Bronchial epithelial cell (primary cell): Measurements from ENCODE around the gene SLCO3A1. TPM values are rescaled to one million over a fixed set of nuclear protein-coding genes. Genes with fewer than 3 reads are reported as not detected.

Experiments used
- DNase-seq: peaks from one replicate; pipeline ENCODE4 v3.0.0-alpha.2; 2010; ENCODE audit warnings: low read depth
- FAIRE-seq: peaks from 2 replicates; lab custom pipeline; 2011; peaks lifted over from hg19 to GRCh38; lab: Jason Lieb, UNC
- H3K27me3 ChIP-seq: 2 replicates; pipeline ENCODE4 v1.5.1; 2011; ENCODE audit warnings: low read length; ENCODE audit not compliant: control insufficient read depth, insufficient read depth
- H3K36me3 ChIP-seq: 2 replicates; pipeline ENCODE4 v1.5.1; 2011; ENCODE audit warnings: low read length; ENCODE audit not compliant: control insufficient read depth, insufficient read depth
- H3K4me3 ChIP-seq: 2 replicates; pipeline ENCODE4 v1.5.1; 2011; ENCODE audit warnings: mild to moderate bottlenecking, low read depth, low read length, control low read depth
- total RNA-seq: library from RNA; depleted of rRNA; stranded (reverse); fragments of >200 nt; gene quantifications from 2 replicates; pipeline ENCODE4 v1.2.1, GENCODE V29; 2014
- TF ChIP-seq, protein P1 (sequence below): IDR thresholded peaks from 2 replicates; pipeline ENCODE4 v1.5.1; 2011; ENCODE audit warnings: mild to moderate bottlenecking, moderate library complexity, low read length, control low read depth, inconsistent platforms; ENCODE audit not compliant: insufficient read depth, severe bottlenecking

SLCO3A1 gene
- total RNA-seq, 1 donor from 2014 or later = 4.5 TPM

- H3K36me3 ChIP-seq = no peaks in the 10 kb centered on the region
Measured at GRCh38 chr15:91950631-91951329, 97.3 kb downstream of the SLCO3A1 start.

DNA sequence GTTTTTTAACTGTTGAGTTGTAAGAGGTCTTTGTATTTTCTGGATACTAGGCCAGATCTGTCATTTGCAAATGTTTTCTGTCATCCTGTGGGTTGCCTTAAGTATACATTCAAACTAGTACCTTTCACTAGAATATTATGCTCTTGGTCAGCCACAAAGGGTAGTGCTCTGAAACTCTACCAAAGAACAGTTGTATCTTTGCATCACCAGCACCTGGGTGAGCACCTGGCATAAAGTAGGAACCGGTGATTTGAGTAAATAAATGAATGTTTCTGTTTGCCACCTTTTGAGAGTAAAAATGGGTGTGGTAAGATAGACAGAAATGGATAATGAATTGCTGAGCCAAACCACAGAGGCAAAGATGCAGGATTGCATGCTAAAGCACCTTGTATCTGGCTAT, 98.7 kb downstream of the SLCO3A1 start:
- TF ChIP-seq, protein P1, sequence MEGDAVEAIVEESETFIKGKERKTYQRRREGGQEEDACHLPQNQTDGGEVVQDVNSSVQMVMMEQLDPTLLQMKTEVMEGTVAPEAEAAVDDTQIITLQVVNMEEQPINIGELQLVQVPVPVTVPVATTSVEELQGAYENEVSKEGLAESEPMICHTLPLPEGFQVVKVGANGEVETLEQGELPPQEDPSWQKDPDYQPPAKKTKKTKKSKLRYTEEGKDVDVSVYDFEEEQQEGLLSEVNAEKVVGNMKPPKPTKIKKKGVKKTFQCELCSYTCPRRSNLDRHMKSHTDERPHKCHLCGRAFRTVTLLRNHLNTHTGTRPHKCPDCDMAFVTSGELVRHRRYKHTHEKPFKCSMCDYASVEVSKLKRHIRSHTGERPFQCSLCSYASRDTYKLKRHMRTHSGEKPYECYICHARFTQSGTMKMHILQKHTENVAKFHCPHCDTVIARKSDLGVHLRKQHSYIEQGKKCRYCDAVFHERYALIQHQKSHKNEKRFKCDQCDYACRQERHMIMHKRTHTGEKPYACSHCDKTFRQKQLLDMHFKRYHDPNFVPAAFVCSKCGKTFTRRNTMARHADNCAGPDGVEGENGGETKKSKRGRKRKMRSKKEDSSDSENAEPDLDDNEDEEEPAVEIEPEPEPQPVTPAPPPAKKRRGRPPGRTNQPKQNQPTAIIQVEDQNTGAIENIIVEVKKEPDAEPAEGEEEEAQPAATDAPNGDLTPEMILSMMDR = no peak
- FAIRE-seq (no peak), DNase-seq (no peak)
- H3K27me3 ChIP-seq = no peaks in the 10 kb centered on the region
- H3K4me3 ChIP-seq = no peak overlapping the region
- H3K36me3 ChIP-seq = no peaks in the 10 kb centered on the region

More at GRCh38 chr15:91950631-91951329, 97.3 kb downstream of the SLCO3A1 start:
- TF ChIP-seq, protein P1 = peak; percentile 14
- DNase-seq = peak; percentile 63
- FAIRE-seq = peak; percentile 18
- H3K27me3 ChIP-seq = no peaks in the 10 kb centered on the region
- H3K4me3 ChIP-seq = no peak overlapping the region

GRCh38 chr15:91953432-91953831, 99.9 kb downstream of the SLCO3A1 start:
- TF ChIP-seq, protein P1 = no peak
- Histone ChIP-seq H3K27me3 (no peaks in the 10 kb centered on the region), H3K4me3 (no peak overlapping the region), H3K36me3 (no peaks in the 10 kb centered on the region)
- FAIRE-seq = no peak
- peak; percentile 98 for DNase-seq

- FAIRE-seq = no peak
Measured at GRCh38 chr15:91954292-91954691, 100.8 kb downstream of the SLCO3A1 start.

DNA sequence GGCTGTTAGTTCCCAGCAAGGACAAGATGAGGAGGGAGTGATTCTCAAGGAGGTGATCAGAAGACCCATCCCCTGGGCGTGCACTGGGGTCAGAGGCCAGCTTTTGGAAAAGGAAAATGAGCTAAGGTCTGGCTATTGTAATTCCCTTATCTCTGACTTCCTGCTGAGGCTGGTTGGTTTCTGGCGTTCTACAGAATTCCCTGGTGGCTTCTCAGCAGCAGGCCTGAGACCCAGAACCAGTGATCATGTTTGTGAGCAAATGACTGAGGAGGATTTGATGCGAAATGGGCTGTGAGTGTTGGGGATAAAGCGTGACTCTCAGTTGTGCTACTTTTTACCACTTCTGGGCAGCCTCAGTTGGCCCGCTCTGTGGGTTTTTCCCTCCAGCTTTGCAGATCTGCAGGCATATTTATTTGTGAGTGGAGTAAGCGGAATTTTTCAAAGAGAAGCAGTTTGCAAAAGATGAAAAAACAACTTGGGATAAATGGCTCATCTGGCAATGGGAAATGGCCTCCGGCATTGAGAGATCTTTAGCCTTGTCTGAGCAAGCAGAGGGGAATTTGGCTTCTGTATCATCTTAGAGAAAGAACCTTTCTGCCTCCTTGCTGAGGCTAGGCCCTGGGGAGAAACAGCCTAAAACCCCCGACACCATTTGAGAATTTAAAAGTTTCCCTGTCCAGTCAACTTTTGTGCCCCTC, 102.7 kb downstream of the SLCO3A1 start:
- DNase-seq = peak; percentile 89
- FAIRE-seq = no peak

More at GRCh38 chr15:91954292-91954691, 100.8 kb downstream of the SLCO3A1 start:
- TF ChIP-seq, protein P1 = peak; percentile 26
- no peaks in the 10 kb centered on the region for H3K36me3 ChIP-seq
- peak; percentile 66 for DNase-seq
- no peak overlapping the region for H3K4me3 ChIP-seq
- no peaks in the 10 kb centered on the region for H3K27me3 ChIP-seq

More for the DNA sequence above, 102.7 kb downstream of the SLCO3A1 start:
- TF ChIP-seq, protein P1 = no peak
- Histone ChIP-seq H3K36me3 (no peaks in the 10 kb centered on the region), H3K4me3 (no peak overlapping the region), H3K27me3 (no peaks in the 10 kb centered on the region)
